CD4-positive, alpha-beta T cell (primary cell): ENCODE results near the gene SCGB2A2. TPM values are rescaled to one million over a fixed set of nuclear protein-coding genes. Genes with fewer than 3 reads are reported as not detected.

ENCODE experiments used
- ATAC-seq: fragments of 200-7000 bp; cut with Tn5 transposase; one replicate; pipeline ENCODE4 v1.10.0; 2022; ENCODE audit warnings: mild to moderate bottlenecking; ENCODE audit not compliant: poor library complexity
- CTCF ChIA-PET: fragments of 350-600 bp; sonication (Branson Sonifier 250); formaldehyde crosslinking; loops from one replicate; lab custom pipeline; 2021; ENCODE audit warnings: antibody characterized with exemption, inconsistent platforms; lab: Charles Lee
- POLR2A ChIA-PET: fragments of 350-600 bp; sonication (Branson Sonifier 250); formaldehyde crosslinking; loops from one replicate; lab custom pipeline; 2021; ENCODE audit warnings: antibody characterized with exemption, inconsistent platforms; lab: Charles Lee
- DNase-seq, 14 experiments: peaks; one replicate each; pipeline ENCODE4 v3.0.0-alpha.2; 2013 to 2020; ENCODE audit warnings: mixed read lengths in 2 of 14
- H3K27ac ChIP-seq, 2 donors: one replicate each; pipeline versions ENCODE4 v1.5.1 to v1.7.0; 2013; ENCODE audit warnings: low read length in 2 of 2, low read depth in 1 of 2, mild to moderate bottlenecking in 1 of 2
- H3K27me3 ChIP-seq, 2 experiments: 1 replicate in 1 of 2; 2 replicates in 1 of 2; pipeline versions ENCODE4 v1.6.1 to v1.7.0; 2013; ENCODE audit warnings: low read length in 2 of 2, control low read depth in 1 of 2, mild to moderate bottlenecking in 1 of 2, moderate library complexity in 1 of 2; ENCODE audit not compliant: insufficient read depth in 2 of 2, control insufficient read depth in 1 of 2
- H3K36me3 ChIP-seq: one replicate; pipeline ENCODE4 v1.6.1; 2013; ENCODE audit warnings: low read length, control low read depth; ENCODE audit not compliant: insufficient read depth
- H3K4me1 ChIP-seq: one replicate; pipeline ENCODE4 v1.6.1; 2013; ENCODE audit warnings: low read length, control low read depth; ENCODE audit not compliant: insufficient read depth
- H3K4me3 ChIP-seq: one replicate; pipeline ENCODE4 v1.5.1; 2013; ENCODE audit warnings: mild to moderate bottlenecking, low read length, moderate library complexity
- H3K9me3 ChIP-seq, 2 experiments: 1 replicate in 1 of 2; 2 replicates in 1 of 2; pipeline versions ENCODE4 v1.6.1 to v1.7.0; 2013; ENCODE audit warnings: low read length in 2 of 2, mild to moderate bottlenecking in 2 of 2, control low read depth in 1 of 2, moderate library complexity in 1 of 2; ENCODE audit not compliant: control insufficient read depth in 1 of 2, insufficient read depth in 1 of 2
- H3K27ac Mint-ChIP-seq: one replicate; pipeline ENCODE4 v1.8.0; 2020; ENCODE audit warnings: mixed read lengths
- H3K27me3 Mint-ChIP-seq: one replicate; pipeline ENCODE4 v1.8.0; 2021; ENCODE audit warnings: mixed read lengths
- H3K36me3 Mint-ChIP-seq: one replicate; pipeline ENCODE4 v1.8.0; 2021; ENCODE audit warnings: low read depth, mixed read lengths
- H3K4me1 Mint-ChIP-seq: one replicate; pipeline ENCODE4 v1.8.0; 2021; ENCODE audit warnings: low read depth, mixed read lengths
- H3K4me3 Mint-ChIP-seq: one replicate; pipeline ENCODE4 v1.8.0; 2020; ENCODE audit warnings: mild to moderate bottlenecking, mixed read lengths
- H3K9me3 Mint-ChIP-seq: one replicate; pipeline ENCODE4 v1.8.0; 2020; ENCODE audit warnings: mixed read lengths
- intact Hi-C, 2 experiments: fragments of 100-400 bp; cut with DNase I in 1 of 2; cut with micrococcal nuclease in 1 of 2; formaldehyde crosslinking; loops; one replicate each; pipeline versions ENCODE4 v1.15.1 to v1.9.0; 2023 to 2025; cut with DNase I, micrococcal nuclease
- total RNA-seq, 174 experiments: library from RNA in 2 of 174; stranded (reverse) in 2 of 174; gene quantifications; one replicate each; pipeline ENCODE4 v1.2.3 and lab custom pipeline; 2021 to 2026
- TF ChIP-seq, protein P1 (sequence below): fragments of 200-600 bp; IDR thresholded peaks from one replicate; pipeline ENCODE4 v1.8.0; 2022; ENCODE audit warnings: antibody characterized with exemption, mild to moderate bottlenecking

The SCGB2A2 gene
- total RNA-seq, 2 experiments from 2014 or later = not detected

DNA sequence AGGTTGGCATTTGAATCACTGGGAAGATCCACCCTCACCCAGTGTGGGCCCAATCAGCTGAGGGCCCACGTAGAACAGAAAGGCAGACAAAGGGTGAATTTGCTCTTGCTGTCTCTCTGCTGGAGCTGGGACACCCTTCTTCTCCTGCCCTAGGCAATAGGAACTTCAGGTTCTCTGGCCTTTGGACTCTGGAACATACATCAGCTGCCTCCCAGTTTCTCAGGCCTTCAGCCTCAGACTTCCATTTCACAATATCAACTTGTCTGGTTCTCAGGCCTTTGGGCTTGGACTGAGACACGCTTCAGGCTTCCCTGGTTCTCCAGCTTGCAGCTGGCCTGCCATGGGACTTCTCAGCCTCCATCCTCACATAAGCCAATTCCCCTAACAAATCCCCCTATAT, 52.6 kb downstream of the SCGB2A2 start:
- no peaks in the 10 kb centered on the region for H3K9me3 ChIP-seq
- ATAC-seq (no peak), DNase-seq (no peak)
- no peak overlapping the region for H3K4me3 ChIP-seq
- H3K36me3 ChIP-seq = no peaks in the 10 kb centered on the region
- H3K9me3 Mint-ChIP-seq = no peaks in the 10 kb centered on the region
- intact Hi-C loops = no loop called here
- TF ChIP-seq, protein P1, sequence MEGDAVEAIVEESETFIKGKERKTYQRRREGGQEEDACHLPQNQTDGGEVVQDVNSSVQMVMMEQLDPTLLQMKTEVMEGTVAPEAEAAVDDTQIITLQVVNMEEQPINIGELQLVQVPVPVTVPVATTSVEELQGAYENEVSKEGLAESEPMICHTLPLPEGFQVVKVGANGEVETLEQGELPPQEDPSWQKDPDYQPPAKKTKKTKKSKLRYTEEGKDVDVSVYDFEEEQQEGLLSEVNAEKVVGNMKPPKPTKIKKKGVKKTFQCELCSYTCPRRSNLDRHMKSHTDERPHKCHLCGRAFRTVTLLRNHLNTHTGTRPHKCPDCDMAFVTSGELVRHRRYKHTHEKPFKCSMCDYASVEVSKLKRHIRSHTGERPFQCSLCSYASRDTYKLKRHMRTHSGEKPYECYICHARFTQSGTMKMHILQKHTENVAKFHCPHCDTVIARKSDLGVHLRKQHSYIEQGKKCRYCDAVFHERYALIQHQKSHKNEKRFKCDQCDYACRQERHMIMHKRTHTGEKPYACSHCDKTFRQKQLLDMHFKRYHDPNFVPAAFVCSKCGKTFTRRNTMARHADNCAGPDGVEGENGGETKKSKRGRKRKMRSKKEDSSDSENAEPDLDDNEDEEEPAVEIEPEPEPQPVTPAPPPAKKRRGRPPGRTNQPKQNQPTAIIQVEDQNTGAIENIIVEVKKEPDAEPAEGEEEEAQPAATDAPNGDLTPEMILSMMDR = no peak
- no peak overlapping the region for H3K4me3 Mint-ChIP-seq
- H3K4me1 Mint-ChIP-seq = no peaks in the 10 kb centered on the region
- no peaks in the 10 kb centered on the region for H3K27me3 ChIP-seq
- no peaks in the 10 kb centered on the region for H3K36me3 Mint-ChIP-seq
- no peak overlapping the region for H3K27ac ChIP-seq
- CTCF ChIA-PET = interaction anchor here (3.4 kb wide), 1 partner anchor 11 kb away, joined by 13 read pairs; no protein-coding TSS in a partner anchor
- H3K27me3 Mint-ChIP-seq = peaks cover 24% of the 10 kb centered on the region
- no peak overlapping the region for H3K27ac Mint-ChIP-seq
- peaks cover 4% of the 10 kb centered on the region for H3K4me1 ChIP-seq
- POLR2A ChIA-PET = no interaction called here

Other genes with a start within 250 kb of the SCGB2A2 start
- 10 to 100 TPM; 12.6 to 16.3 TPM for gene INCENP, start 146.1 kb upstream of the SCGB2A2 start, total RNA-seq
- not detected for gene SCGB1D1, start 79.9 kb upstream of the SCGB2A2 start, total RNA-seq
- gene SCGB2A1, start 61.5 kb upstream of the SCGB2A2 start, total RNA-seq = not detected
- not detected for gene SCGB1D2, start 27.9 kb upstream of the SCGB2A2 start, total RNA-seq
- gene SCGB1D4, start 28.9 kb downstream of the SCGB2A2 start, total RNA-seq = not detected
- under 1 TPM; 0.74 to 0.81 TPM for gene ASRGL1, start 67.3 kb downstream of the SCGB2A2 start, total RNA-seq
- not detected for gene SCGB1A1, start 148.9 kb downstream of the SCGB2A2 start, total RNA-seq